Hepatocyte (in vitro differentiated cells): ENCODE measurements around the gene MICAL3.
"Not testable (repeated sequence)": the region's sequence is repeated elsewhere in the genome, so short reads cannot be mapped to it uniquely, and the experiment has no call there.

Source experiments
- EZH2phosphoT487 ChIP-seq: fragments of 200-600 bp; sonication (generic); IDR thresholded peaks from one replicate; pipeline ENCODE4 v1.6.1; 2018; ENCODE audit warnings: antibody characterized with exemption, mild to moderate bottlenecking, low read depth, moderate library complexity; ENCODE audit not compliant: unreplicated experiment, severe bottlenecking
- TF ChIP-seq, protein P1 (sequence below): fragments of 200-600 bp; sonication (generic); IDR thresholded peaks from 2 replicates; pipeline ENCODE4 v1.5.1; 2016; ENCODE audit warnings: antibody characterized with exemption, mild to moderate bottlenecking; ENCODE audit not compliant: poor library complexity

DNA sequence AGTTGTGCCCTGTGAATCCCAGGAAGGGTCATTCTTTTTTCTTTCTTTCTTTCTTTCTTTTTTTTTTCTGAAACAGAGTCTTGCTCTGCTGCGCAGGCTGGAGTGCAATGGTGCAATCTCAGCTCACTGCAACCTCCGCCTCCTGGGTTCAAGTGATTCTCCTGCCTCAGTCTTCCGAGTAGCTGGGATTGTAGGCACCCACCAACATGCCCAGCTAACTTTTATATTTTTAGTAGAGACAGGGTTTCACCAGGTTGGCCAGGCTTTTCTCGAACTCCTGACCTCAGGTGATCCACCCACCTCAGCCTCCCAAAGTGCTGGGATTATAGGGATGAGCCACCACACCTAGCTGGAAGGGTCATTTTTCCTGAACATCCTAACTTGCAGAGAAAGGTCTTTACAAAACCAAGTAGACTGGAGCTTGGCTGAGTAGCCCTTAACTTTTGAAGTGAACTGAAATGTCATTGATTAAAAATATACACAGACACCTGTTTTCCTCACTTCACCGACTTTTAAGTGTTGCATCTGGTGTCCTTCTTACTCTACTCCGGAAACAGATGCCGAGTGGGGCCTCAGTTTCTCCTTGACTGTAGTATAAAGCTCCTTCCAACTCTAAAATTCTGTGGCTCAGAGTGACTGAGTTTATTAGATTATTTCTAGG, 47.1 kb upstream of the MICAL3 start:
- TF ChIP-seq, protein P1, sequence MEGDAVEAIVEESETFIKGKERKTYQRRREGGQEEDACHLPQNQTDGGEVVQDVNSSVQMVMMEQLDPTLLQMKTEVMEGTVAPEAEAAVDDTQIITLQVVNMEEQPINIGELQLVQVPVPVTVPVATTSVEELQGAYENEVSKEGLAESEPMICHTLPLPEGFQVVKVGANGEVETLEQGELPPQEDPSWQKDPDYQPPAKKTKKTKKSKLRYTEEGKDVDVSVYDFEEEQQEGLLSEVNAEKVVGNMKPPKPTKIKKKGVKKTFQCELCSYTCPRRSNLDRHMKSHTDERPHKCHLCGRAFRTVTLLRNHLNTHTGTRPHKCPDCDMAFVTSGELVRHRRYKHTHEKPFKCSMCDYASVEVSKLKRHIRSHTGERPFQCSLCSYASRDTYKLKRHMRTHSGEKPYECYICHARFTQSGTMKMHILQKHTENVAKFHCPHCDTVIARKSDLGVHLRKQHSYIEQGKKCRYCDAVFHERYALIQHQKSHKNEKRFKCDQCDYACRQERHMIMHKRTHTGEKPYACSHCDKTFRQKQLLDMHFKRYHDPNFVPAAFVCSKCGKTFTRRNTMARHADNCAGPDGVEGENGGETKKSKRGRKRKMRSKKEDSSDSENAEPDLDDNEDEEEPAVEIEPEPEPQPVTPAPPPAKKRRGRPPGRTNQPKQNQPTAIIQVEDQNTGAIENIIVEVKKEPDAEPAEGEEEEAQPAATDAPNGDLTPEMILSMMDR, result not testable (repeated sequence)
- TF ChIP-seq EZH2phosphoT487, result not testable (repeated sequence)
